ENCODE data around the gene OASL.

Gene OASL

DNA sequence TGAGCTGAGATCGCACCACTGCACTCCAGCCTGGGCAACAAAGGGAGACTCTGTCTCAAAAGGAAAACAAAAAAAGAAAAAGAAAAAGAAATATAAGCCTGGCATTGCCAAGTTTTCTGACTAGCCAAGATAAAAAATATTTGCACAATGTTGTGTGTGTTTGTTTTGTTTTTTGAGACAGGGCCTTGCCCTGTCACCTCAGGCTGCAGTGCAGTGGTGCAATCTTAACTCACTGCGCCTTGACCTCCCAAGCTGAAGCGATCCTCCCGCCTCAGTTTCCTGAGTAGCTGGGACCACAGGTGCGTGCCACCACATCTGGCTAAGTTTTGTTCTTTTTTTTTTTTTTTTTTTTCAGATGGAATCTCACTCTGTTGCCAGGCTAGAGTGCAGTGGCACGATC is 17.3 kb downstream of the OASL start:
- Histone ChIP-seq H3K27me3 (replicated peaks; ENCODE audit: control insufficient read depth, insufficient read depth, low read length) (no peaks in the 10 kb centered on the region), H3K36me3 (ENCODE audit: control insufficient read depth, insufficient read depth, low read length) (no peaks in the 10 kb centered on the region), H3K4me3 (replicated peaks; ENCODE audit: low read depth, low read length) (no peak overlapping the region)
- TF ChIP-seq, protein P1, sequence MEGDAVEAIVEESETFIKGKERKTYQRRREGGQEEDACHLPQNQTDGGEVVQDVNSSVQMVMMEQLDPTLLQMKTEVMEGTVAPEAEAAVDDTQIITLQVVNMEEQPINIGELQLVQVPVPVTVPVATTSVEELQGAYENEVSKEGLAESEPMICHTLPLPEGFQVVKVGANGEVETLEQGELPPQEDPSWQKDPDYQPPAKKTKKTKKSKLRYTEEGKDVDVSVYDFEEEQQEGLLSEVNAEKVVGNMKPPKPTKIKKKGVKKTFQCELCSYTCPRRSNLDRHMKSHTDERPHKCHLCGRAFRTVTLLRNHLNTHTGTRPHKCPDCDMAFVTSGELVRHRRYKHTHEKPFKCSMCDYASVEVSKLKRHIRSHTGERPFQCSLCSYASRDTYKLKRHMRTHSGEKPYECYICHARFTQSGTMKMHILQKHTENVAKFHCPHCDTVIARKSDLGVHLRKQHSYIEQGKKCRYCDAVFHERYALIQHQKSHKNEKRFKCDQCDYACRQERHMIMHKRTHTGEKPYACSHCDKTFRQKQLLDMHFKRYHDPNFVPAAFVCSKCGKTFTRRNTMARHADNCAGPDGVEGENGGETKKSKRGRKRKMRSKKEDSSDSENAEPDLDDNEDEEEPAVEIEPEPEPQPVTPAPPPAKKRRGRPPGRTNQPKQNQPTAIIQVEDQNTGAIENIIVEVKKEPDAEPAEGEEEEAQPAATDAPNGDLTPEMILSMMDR (IDR thresholded peaks at IDR 0.05; ENCODE audit: insufficient read depth, low read length, poor library complexity, severe bottlenecking), result no peak
- no peak for DNase-seq (ENCODE audit: extremely low read depth, insufficient read length)

DNA sequence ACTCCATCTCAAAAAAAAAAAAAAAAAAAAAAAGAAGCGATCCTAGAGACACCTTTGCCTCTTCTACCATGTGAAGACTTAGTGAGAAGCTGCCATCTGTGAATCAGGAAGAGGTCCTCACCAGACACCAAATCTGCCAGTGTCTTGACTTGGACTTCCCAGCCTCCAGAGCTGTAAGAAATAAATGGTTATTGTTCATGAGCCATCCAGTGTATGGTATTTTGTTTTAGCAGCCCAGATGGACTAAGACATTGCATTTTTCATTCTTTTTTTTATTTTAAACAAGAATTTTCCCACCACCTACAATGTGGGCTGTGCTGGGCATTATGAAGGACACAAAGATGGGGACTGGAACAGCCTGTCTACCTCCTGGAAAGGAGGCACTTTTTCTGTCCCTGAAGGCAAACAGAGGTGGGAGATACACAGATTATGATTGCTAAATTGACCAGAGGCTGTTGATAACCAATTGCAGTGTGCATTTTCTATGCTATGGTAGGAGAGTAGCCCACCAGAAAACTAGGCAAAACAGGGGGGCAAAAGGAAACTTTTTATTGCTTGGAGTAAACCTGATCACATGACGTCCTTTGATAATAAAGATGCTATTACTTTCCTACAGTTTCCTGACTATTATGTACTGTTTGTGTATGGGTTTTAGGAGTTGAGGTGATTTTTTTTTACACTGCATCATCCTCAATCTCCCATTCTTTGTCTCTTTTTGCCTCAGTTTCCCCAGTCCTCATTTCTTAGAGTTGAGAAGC is 20.0 kb downstream of the OASL start:
- Histone ChIP-seq H3K4me3 (replicated peaks; ENCODE audit: low read depth, low read length) (no peak overlapping the region), H3K36me3 (ENCODE audit: control insufficient read depth, insufficient read depth, low read length) (no peaks in the 10 kb centered on the region), H3K27me3 (replicated peaks; ENCODE audit: control insufficient read depth, insufficient read depth, low read length) (no peaks in the 10 kb centered on the region)
- no peak for DNase-seq (ENCODE audit: extremely low read depth, insufficient read length)
- TF ChIP-seq, protein P1 (IDR thresholded peaks at IDR 0.05; ENCODE audit: insufficient read depth, low read length, poor library complexity, severe bottlenecking), result no peak

GRCh38 chr12:121017966-121018491 is 21.0 kb downstream of the OASL start:
- TF ChIP-seq, protein P1 (IDR thresholded peaks at IDR 0.05; ENCODE audit: insufficient read depth, low read length, poor library complexity, severe bottlenecking), result no peak
- no peak for DNase-seq (ENCODE audit: extremely low read depth, insufficient read length)
- H3K4me3 ChIP-seq (replicated peaks; ENCODE audit: low read depth, low read length), result no peak overlapping the region
- no peaks in the 10 kb centered on the region for H3K36me3 ChIP-seq (ENCODE audit: control insufficient read depth, insufficient read depth, low read length)
- H3K27me3 ChIP-seq (replicated peaks; ENCODE audit: control insufficient read depth, insufficient read depth, low read length), result no peaks in the 10 kb centered on the region

- peak within 1 kb of the TSS; percentile 75 for H3K4me3 ChIP-seq (replicated peaks; ENCODE audit: low read depth, low read length)
- no peaks in the 10 kb centered on the region for H3K27me3 ChIP-seq (replicated peaks; ENCODE audit: control insufficient read depth, insufficient read depth, low read length)
- H3K36me3 ChIP-seq (ENCODE audit: control insufficient read depth, insufficient read depth, low read length), result peaks cover 4% of the 10 kb centered on the region
- peak; percentile 79 for DNase-seq (ENCODE audit: extremely low read depth, insufficient read length)
- TF ChIP-seq, protein P1 (IDR thresholded peaks at IDR 0.05; ENCODE audit: insufficient read depth, low read length, poor library complexity, severe bottlenecking), result no peak
Measured at GRCh38 chr12:121015825-121016766, 22.9 kb downstream of the OASL start, which contains the start of gene C12orf43. Gene C12orf43 (minus strand): TSS chr12:121016487. CDS start chr12:121016474, 13 bp downstream.

DNA sequence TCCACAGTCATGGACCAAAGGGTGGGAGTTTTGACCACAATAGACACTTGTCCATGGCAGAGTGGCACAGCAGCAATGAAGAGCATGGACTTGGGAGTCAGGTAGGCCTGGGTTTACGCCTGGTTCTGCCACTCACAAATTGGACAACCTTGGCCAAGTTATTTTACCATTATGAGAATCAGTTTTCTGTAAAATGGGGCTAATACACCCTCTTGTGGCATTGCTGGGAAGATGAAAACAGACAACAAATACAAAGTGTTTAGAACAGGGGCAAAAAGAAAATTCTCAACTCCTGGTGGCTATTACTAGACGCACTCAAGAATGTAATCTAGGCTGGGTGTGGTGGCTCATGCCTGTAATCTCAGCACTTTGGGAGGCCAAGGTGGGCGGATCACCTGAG is 25.3 kb downstream of the OASL start:
- Histone ChIP-seq H3K4me3 (replicated peaks; ENCODE audit: low read depth, low read length) (no peak overlapping the region), H3K36me3 (ENCODE audit: control insufficient read depth, insufficient read depth, low read length) (peaks cover 11% of the 10 kb centered on the region), H3K27me3 (replicated peaks; ENCODE audit: control insufficient read depth, insufficient read depth, low read length) (no peaks in the 10 kb centered on the region)
- TF ChIP-seq, protein P1 (IDR thresholded peaks at IDR 0.05; ENCODE audit: insufficient read depth, low read length, poor library complexity, severe bottlenecking), result no peak
- DNase-seq (ENCODE audit: extremely low read depth, insufficient read length), result no peak

Measured in GM06990 (cell line).